ENCODE data around the gene TIGD3. TPM values are rescaled to one million over a fixed set of nuclear protein-coding genes. Genes with fewer than 3 reads are reported as not detected.

Gene TIGD3
- total RNA-seq, 1 experiment from 2014 or later, result 0.14 TPM

GRCh38 chr11:65378208-65378927, 23.8 kb downstream of the TIGD3 start:
- Mint-ChIP-seq H3K27ac (ENCODE audit: low read depth, unreplicated experiment) (no peak overlapping the region), H3K9me3 (ENCODE audit: unreplicated experiment) (no peaks in the 10 kb centered on the region), H3K27me3 (ENCODE audit: insufficient read depth, unreplicated experiment) (no peaks in the 10 kb centered on the region), H3K4me3 (ENCODE audit: unreplicated experiment) (no peak overlapping the region), H3K36me3 (ENCODE audit: insufficient read depth, unreplicated experiment) (peaks cover 6% of the 10 kb centered on the region), H3K4me1 (ENCODE audit: insufficient read depth, unreplicated experiment) (peaks cover 22% of the 10 kb centered on the region)
- intact Hi-C loops (cut with micrococcal nuclease), result no loop called here
- DNase-seq (ENCODE audit: unreplicated experiment), result no peak
- no TSS peak for BruUV-seq (replicated peaks)
- ChIA-PET CTCF (interaction anchor here (1.0 to 1.2 kb wide), 2 partner anchors 49 to 139 kb away, joined by 3 to 4 read pairs; no protein-coding TSS in a partner anchor), POLR2A (interaction anchor here (0.8 to 14.8 kb wide), 3 partner anchors 9 to 124 kb away, joined by 4 to 426 read pairs (median 342); partner anchors contain the start of genes MALAT1 and NEAT1)
- TF ChIP-seq, protein P1, sequence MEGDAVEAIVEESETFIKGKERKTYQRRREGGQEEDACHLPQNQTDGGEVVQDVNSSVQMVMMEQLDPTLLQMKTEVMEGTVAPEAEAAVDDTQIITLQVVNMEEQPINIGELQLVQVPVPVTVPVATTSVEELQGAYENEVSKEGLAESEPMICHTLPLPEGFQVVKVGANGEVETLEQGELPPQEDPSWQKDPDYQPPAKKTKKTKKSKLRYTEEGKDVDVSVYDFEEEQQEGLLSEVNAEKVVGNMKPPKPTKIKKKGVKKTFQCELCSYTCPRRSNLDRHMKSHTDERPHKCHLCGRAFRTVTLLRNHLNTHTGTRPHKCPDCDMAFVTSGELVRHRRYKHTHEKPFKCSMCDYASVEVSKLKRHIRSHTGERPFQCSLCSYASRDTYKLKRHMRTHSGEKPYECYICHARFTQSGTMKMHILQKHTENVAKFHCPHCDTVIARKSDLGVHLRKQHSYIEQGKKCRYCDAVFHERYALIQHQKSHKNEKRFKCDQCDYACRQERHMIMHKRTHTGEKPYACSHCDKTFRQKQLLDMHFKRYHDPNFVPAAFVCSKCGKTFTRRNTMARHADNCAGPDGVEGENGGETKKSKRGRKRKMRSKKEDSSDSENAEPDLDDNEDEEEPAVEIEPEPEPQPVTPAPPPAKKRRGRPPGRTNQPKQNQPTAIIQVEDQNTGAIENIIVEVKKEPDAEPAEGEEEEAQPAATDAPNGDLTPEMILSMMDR (IDR thresholded peaks at IDR 0.05; ENCODE audit: unreplicated experiment), result no peak

DNA sequence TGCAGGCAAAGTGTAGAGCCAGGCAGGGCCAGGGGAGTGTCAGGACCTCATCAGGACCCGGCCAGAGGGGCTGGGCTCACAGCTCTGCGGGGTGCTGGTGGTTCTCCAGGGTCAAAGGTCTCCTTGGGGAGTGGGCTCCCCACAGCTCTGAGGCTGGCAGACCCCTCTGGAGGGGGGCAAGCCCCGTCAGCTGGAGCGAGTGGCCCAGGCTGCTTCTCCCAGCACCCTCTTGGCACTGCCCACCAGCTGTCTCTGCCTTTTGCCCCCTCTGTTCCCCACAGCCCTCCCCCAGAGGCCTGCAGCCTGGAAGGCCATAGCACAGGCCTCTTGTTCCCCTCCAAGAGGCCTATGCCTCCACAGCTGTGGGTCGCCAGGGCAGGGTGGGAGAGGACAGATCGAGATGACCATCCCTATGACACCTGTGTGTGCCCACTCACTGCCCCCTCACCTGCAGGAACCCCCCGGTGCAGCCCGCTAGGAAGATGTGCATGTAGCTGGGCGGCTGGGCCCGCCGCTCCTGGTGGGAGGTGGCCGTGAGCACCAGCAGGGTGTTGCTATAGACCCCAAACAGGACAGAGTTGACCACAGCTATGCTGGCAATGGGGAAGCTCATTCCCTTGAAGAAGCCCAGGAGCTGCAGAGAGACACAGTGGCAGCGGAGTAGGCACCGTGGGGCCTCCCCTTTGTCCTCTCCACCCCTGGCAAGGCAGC, 24.5 kb downstream of the TIGD3 start:
- Mint-ChIP-seq H3K4me1 (ENCODE audit: insufficient read depth, unreplicated experiment) (peaks cover 24% of the 10 kb centered on the region), H3K27me3 (ENCODE audit: insufficient read depth, unreplicated experiment) (no peaks in the 10 kb centered on the region), H3K9me3 (ENCODE audit: unreplicated experiment) (no peaks in the 10 kb centered on the region), H3K4me3 (ENCODE audit: unreplicated experiment) (no peak overlapping the region), H3K27ac (ENCODE audit: low read depth, unreplicated experiment) (no peak overlapping the region), H3K36me3 (ENCODE audit: insufficient read depth, unreplicated experiment) (peaks cover 6% of the 10 kb centered on the region)
- no peak for DNase-seq (ENCODE audit: unreplicated experiment)
- TF ChIP-seq, protein P1 (IDR thresholded peaks at IDR 0.05; ENCODE audit: unreplicated experiment), result no peak
- ChIA-PET POLR2A (interaction anchor here (0.8 to 14.8 kb wide), 4 partner anchors 9 to 123 kb away, joined by 4 to 426 read pairs (median 182); partner anchors contain the start of genes MALAT1 and NEAT1), CTCF (interaction anchor here (0.9 to 1.7 kb wide), 3 partner anchors 38 to 138 kb away, joined by 3 to 7 read pairs (median 6); no protein-coding TSS in a partner anchor)
- no TSS peak for BruUV-seq (replicated peaks)
- intact Hi-C loops (cut with micrococcal nuclease), result no loop called here

DNA sequence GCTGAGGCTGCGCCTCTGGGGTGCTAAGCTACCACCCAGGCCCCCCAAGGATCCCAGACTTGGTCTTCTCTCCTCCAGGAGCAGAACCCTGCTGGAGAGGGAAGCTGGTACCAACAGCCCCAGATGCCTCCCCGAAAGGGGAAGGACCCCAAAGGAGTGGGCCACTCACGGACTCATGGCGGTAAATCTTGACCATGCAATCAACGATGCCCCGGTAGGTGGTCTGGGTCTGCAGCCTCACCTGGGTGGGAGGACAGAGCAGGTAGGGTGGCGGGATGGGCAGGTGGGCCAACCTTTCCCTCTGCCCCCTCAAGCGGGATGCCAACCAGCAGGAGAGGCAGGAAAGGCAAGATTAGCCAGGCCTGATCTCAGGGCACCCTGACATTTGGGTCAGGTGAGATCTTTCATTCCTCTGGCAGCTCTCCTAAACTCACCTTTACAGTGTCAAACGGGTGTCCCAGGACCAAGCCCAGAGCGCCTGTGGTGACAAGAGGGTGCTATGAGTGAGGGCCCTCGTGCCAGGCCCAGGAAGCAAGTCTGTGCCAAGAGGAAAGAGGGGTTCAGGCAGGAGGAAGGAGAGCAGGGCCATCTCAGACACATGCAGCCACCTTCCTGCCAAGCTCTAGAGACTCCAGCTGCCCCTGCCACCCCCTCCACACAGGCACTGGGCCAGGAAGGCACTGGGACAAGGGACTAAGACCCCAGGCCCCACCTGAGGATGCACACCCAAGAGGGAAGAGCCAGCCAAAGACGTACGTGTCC, 25.3 kb downstream of the TIGD3 start:
- peaks cover 6% of the 10 kb centered on the region for H3K36me3 Mint-ChIP-seq (ENCODE audit: insufficient read depth, unreplicated experiment)
- H3K4me1 Mint-ChIP-seq (ENCODE audit: insufficient read depth, unreplicated experiment), result peaks cover 30% of the 10 kb centered on the region
- H3K27me3 Mint-ChIP-seq (ENCODE audit: insufficient read depth, unreplicated experiment), result no peaks in the 10 kb centered on the region
- intact Hi-C loops (cut with micrococcal nuclease), result no loop called here
- no TSS peak for BruUV-seq (replicated peaks)
- TF ChIP-seq, protein P1 (IDR thresholded peaks at IDR 0.05; ENCODE audit: unreplicated experiment), result no peak
- H3K4me3 Mint-ChIP-seq (ENCODE audit: unreplicated experiment), result no peak overlapping the region
- ChIA-PET POLR2A (interaction anchor here (5.0 to 14.8 kb wide), 3 partner anchors 10 to 122 kb away, joined by 21 to 426 read pairs (median 342); partner anchors contain the start of genes MALAT1 and NEAT1), CTCF (interaction anchor here (0.6 to 1.7 kb wide), 6 partner anchors 13 to 122 kb away, joined by 3 to 7 read pairs (median 3); partner anchors contain the start of gene CDC42EP2)
- no peaks in the 10 kb centered on the region for H3K9me3 Mint-ChIP-seq (ENCODE audit: unreplicated experiment)
- H3K27ac Mint-ChIP-seq (ENCODE audit: low read depth, unreplicated experiment), result no peak overlapping the region
- DNase-seq (ENCODE audit: unreplicated experiment), result no peak
